HG02973 (cell line): ENCODE measurements around the gene BCAP29.

Source experiments
- ATAC-seq: cut with Tn5 transposase; IDR thresholded peaks from one replicate; pipeline ENCODE4 v1.9.1; 2021; ENCODE audit warnings: moderate library complexity; ENCODE audit not compliant: unreplicated experiment

The BCAP29 gene

GRCh38 chr7:107581387-107582013, 1.5 kb downstream of the BCAP29 start:
- no peak for ATAC-seq

DNA sequence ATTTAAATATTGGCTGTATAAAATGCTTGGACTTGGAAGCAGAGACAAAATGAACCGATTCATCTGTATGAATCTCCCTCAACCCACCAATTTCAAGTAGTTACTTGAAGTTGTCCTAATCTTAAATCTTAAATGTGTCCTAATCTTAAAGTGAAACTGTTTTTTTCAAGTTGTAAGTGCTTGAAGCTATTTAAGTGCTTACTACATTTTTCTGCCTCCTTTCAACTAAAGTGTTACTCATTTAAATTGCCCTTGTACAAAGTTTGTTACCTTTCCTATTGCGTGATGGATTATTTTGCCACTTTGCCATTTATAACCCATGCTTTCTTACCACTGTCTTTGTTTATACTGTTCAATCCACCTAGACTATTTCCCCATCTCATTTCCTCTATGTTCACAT, 2.8 kb downstream of the BCAP29 start:
- no peak for ATAC-seq

GRCh38 chr7:107584716-107585115, 4.7 kb downstream of the BCAP29 start:
- no peak for ATAC-seq

DNA sequence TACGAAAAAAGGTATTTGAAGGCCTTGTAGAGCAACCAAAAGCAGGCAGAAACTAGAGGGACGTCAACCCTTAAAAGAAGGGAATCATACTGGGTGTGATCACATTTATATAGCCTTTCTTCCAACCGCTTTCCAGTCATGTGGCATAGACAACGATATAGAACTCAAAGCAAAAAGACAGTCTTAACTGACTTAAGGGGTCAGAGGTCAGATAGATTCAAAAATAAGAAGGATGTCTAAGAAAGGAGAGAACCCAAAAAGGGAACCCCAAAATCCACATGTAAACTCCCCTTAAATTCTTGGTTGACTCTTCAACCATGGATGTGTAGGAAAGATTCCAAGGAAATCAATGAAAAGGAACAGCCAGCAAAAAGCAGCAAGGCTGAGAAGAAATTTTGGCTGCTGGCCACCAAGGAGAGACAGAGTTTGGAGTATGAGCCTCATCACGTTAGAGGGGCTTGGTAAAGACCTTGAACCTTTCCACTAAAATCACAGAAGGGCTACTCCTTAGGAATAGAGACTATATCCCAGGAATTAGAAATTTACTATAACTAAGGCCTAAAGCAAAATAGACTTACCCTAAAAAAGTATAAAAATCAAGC, 8.6 kb downstream of the BCAP29 start:
- no peak for ATAC-seq

- no peak for ATAC-seq
Observed at GRCh38 chr7:107591421-107591820, 11.4 kb downstream of the BCAP29 start.

DNA sequence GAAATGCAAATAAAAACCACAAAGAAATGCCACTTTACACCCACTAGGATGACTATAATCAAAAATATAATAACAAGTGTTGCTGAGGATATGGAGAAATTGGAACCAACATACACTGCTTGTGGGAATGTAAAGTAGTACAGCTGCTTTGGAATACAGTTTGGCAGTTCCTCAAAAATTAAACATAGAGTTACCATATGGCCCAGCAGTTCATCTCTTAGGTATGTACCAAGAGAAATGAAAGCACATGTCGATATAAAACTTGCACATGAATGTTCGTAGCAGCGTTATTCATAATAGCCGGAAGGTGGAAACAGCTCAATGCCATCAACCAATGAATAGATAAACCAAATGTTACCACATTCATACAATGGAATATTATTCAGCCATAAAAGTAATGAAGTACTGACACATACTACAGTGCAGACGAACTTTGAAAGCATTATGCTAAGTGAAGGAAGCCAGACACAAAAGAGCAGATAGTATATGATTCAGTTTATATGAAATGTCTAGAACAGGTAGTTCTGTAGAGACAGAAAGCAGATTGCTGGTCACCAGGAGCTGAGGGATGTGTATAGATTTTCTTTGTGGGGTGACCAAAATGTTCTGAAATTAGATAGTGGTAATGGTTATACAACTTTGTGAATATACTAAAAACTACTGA, 12.4 kb downstream of the BCAP29 start:
- ATAC-seq, result no peak

GRCh38 chr7:107593025-107593410, 13.0 kb downstream of the BCAP29 start:
- ATAC-seq, result no peak

- ATAC-seq, result no peak
Observed at GRCh38 chr7:107594961-107595737, 15.1 kb downstream of the BCAP29 start.

DNA sequence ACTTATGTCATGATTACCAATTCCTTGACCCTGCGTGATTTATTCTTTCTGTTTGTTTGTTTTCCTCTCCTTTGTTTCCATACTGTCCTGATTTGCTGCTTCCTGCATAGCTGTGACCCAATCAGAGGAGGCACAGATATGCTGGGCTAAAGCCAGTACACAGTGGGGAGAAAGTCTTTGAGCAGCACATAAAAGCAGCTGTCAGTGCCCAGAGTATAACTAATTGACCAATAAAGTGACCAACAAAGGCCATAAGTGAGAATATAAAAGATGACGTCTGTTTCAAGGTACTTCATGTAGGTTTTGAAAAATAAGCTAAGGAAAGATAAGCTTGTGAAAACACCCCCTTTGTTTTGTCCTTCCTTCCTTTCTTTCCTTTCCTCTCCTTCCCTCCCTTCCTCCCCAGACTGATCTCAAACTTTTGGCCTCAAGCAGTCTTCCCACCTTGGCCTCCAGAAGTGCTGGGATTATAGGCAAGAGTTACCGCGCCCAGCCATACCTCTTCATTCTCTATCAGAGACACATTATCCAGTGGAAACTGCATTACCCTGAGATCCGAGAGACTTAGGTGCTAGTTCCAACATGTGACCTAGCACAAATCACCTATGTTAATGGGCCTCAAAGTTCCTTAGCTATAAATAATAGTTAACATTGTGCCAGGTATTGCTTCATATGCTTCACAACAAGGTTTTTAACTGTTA, 17.0 kb downstream of the BCAP29 start:
- no peak for ATAC-seq

DNA sequence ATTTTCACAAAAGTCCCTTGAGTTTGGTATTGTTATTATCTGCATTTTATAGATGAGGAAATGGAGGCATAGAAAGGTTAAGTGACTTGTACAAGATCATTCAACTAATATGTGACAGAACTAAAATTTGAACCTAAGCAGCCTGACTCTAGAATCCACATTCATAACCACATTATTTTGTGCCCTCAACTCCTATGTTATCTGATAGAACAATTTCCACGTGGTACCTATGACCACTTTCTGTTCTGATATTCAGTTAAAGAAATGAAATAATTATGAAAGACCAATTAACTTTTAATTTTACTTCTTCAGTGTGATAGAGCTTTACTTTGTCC, 17.5 kb downstream of the BCAP29 start:
- ATAC-seq, result no peak

DNA sequence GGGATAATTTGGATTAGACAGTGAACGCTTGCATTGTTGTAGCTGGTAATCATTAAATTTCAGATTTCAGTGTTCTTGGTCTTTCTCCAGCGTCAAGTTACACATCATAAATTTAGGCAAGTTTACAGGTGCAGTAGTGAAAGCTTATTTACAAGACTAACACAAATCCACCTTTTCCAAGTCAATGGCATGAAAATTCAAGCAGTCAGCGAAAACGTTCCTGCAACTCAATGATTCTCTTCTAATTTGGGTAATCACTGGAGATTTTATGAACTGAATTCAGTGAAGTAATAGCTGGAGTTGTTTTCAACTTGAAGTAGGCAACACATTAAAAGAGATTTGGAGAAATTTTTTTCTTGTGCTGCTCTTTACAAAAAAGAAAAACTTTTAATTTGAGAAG, 17.9 kb downstream of the BCAP29 start:
- ATAC-seq, result no peak

GRCh38 chr7:107599262-107599661, 19.2 kb downstream of the BCAP29 start:
- ATAC-seq, result no peak

GRCh38 chr7:107600816-107601215, 20.8 kb downstream of the BCAP29 start:
- no peak for ATAC-seq

- ATAC-seq, result no peak
Observed at GRCh38 chr7:107605218-107605815, 25.3 kb downstream of the BCAP29 start.

GRCh38 chr7:107606303-107606702, 26.3 kb downstream of the BCAP29 start:
- ATAC-seq, result no peak

DNA sequence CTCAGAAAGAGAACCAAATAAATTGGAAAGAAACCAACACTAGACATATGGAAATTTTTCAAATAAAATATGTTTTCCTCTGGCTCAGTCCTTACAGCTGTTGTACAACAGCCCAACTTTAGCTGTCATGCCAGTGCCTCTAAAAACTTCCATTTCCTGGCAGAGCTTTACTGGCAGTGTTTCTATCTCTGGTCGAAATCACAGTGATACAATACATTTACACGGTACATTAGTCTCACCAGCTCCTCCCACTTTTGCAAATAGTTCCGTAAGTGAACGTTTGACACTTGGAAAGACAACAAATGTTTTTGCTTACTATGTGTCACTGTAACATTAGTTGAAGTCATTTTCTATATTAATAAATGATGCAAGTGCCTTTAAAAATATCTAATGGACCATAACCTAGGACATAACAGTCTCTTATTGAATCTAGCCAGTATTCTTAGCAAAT, 29.8 kb downstream of the BCAP29 start:
- no peak for ATAC-seq

GRCh38 chr7:107610323-107610722, 30.3 kb downstream of the BCAP29 start:
- ATAC-seq, result no peak

GRCh38 chr7:107613439-107613838, 33.4 kb downstream of the BCAP29 start:
- ATAC-seq, result no peak

GRCh38 chr7:107613948-107614347, 33.9 kb downstream of the BCAP29 start:
- no peak for ATAC-seq

DNA sequence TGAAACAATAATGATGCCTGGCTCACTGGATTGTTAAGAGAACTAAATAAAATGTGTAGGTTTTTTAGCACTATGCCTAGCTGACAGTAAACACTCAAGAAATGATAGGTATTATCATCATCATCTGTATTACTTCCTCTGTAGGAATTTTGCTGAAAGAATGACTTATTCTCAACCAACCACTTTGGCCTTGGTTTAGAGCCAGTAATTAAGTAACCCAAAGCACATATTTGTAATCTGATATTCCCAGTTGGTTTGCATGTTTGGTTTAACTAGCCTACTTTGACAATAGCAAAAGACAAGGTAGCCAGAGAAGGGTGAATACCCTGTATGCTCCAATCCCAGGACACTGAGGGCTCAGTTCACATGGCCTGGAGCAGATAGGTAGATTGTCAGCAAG, 34.4 kb downstream of the BCAP29 start:
- ATAC-seq, result no peak
